RWPE1 (cell line): Measurements from ENCODE around the gene PRR5.
"Not testable (repeated sequence)": the region's sequence is repeated elsewhere in the genome, so short reads cannot be mapped to it uniquely, and the experiment has no call there.

Source experiments
- CTCF ChIA-PET: fragments of 350-600 bp; sonication (Branson Sonifier 250); formaldehyde crosslinking; extraction: SDS; loops from one replicate; lab custom pipeline; 2021; lab: Yijun Ruan, JAX
- POLR2A ChIA-PET: fragments of 400-600 bp; formaldehyde crosslinking; extraction: SDS; loops from one replicate; lab custom pipeline; 2020; ENCODE audit warnings: antibody characterized with exemption; ENCODE audit not compliant: low non-redundant PET; lab: Yijun Ruan, JAX
- DNase-seq: peaks from one replicate; pipeline ENCODE4 v3.0.0; 2012; ENCODE audit warnings: low spot score
- H3K27ac ChIP-seq: fragments of 450-650 bp; 2 replicates; pipeline ENCODE4 v1.5.1; 2017
- TF ChIP-seq, protein P1 (sequence below): fragments of 450-650 bp; conservative IDR thresholded peaks from 2 replicates; pipeline ENCODE4 v1.5.1; 2017; ENCODE audit warnings: low read depth, mild to moderate bottlenecking

Gene PRR5

GRCh38 chr22:44672632-44673031, 29.4 kb upstream of the PRR5 start:
- TF ChIP-seq, protein P1, sequence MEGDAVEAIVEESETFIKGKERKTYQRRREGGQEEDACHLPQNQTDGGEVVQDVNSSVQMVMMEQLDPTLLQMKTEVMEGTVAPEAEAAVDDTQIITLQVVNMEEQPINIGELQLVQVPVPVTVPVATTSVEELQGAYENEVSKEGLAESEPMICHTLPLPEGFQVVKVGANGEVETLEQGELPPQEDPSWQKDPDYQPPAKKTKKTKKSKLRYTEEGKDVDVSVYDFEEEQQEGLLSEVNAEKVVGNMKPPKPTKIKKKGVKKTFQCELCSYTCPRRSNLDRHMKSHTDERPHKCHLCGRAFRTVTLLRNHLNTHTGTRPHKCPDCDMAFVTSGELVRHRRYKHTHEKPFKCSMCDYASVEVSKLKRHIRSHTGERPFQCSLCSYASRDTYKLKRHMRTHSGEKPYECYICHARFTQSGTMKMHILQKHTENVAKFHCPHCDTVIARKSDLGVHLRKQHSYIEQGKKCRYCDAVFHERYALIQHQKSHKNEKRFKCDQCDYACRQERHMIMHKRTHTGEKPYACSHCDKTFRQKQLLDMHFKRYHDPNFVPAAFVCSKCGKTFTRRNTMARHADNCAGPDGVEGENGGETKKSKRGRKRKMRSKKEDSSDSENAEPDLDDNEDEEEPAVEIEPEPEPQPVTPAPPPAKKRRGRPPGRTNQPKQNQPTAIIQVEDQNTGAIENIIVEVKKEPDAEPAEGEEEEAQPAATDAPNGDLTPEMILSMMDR: no peak
- no peak for DNase-seq
- H3K27ac ChIP-seq: no peak overlapping the region
- POLR2A ChIA-PET: no interaction called here
- CTCF ChIA-PET: no interaction called here

DNA sequence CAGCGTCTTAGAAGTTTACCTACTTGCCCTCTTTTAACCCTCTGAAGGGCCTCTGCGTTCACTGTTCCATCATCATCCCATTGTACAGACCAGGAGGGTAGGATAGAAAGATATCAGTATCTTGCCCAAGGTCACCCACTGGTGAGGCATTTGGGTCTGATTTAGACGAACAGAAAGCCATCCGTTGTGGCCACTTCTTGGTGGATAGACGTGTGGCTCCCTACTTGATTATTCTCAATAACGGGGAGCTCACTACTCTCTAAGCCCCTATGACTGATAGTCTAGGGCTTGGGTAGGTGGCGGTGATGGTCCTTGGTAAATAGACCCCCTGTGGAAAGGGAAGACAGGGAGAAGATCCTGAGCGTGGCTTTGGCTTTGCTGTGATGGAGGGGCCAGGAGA, 28.6 kb upstream of the PRR5 start:
- H3K27ac ChIP-seq: no peak overlapping the region
- no peak for DNase-seq
- ChIA-PET CTCF (interaction anchor here (0.7 kb wide), 1 partner anchor 11 kb away, joined by 3 read pairs; no protein-coding TSS in a partner anchor), POLR2A (no interaction called here)
- TF ChIP-seq, protein P1: no peak

DNA sequence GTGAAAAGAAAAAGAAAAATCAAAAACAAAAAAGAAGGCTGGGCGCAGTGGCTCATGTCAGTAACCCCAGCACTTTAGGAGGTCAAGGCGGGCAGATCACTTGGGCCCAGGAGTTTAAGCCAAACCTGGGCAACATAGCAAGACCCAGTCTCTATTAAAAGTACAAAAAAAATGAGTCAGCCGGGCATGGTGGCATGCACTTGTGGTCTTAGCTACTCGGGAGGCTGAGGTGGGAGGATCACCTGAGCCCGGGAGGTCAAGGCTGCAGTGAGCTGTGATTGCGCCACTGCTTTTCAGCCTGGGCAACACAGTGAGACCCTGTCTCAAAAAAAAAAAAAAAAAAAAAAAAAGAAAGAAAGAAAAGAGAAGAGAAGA, 26.0 kb upstream of the PRR5 start:
- POLR2A ChIA-PET, CTCF ChIA-PET, H3K27ac ChIP-seq, DNase-seq: not testable (repeated sequence)

GRCh38 chr22:44676441-44677352, 25.3 kb upstream of the PRR5 start:
- DNase-seq: no peak
- CTCF ChIA-PET: no interaction called here
- TF ChIP-seq, protein P1: no peak
- POLR2A ChIA-PET: no interaction called here
- no peak overlapping the region for H3K27ac ChIP-seq

GRCh38 chr22:44677353-44677840, 24.6 kb upstream of the PRR5 start:
- DNase-seq: no peak
- POLR2A ChIA-PET: no interaction called here
- CTCF ChIA-PET: no interaction called here

DNA sequence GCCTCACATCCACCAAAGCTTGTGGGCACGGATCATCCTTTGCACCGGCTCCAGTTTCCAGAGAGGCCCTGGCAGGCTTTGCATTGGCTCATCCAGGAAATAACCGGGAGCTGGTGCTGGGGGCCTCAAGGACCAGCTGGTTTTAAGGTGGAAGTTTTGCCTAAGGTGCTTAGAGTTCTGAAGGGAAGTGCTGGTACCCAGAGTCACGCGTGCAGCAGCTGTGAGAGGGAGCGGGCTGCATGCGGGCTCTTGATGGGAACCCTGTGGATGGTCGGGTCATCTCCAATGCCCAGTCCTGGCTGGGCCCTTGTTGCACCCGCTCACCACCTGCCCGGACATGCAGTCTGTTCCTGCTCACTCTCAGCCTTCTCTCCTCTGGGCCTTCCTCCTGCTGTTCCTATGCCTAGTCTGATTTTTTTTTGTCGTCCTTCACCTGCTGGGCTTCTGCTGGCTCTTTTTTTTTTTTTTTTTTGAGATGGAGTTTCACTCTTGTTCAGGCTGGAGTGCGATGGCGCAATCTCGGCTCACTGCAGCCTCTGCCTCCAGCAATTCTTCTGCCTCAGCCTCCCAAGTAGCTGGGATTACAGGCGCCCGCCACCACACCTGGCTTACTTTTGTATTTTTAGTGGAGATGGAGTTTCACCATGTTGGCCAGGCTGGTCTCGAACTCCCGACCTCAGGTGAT, 24.0 kb upstream of the PRR5 start:
- ChIA-PET POLR2A (no interaction called here), CTCF (no interaction called here)
- TF ChIP-seq, protein P1: no peak
- H3K27ac ChIP-seq: no peak overlapping the region
- no peak for DNase-seq

More at GRCh38 chr22:44677353-44677840, 24.6 kb upstream of the PRR5 start:
- TF ChIP-seq, protein P1: no peak
- H3K27ac ChIP-seq: no peak overlapping the region
